Calu3 (cell line): ENCODE data around the gene ZNF787. TPM values are rescaled to one million over a fixed set of nuclear protein-coding genes. Genes with fewer than 3 reads are reported as not detected.
"Not testable (repeated sequence)": the region's sequence is repeated elsewhere in the genome, so short reads cannot be mapped to it uniquely, and the experiment has no call there.

Source experiments
- BruUV-seq: library from RNA; stranded (reverse); fragments of 400-500 nt; replicated peaks from 2 replicates; lab custom pipeline; 2021; lab: Mats Ljungman, UMichigan
- CTCF ChIA-PET: fragments of 300-600 bp; sonication (Branson Sonifier 250); formaldehyde crosslinking; loops from one replicate; lab custom pipeline; 2022; ENCODE audit warnings: antibody characterized with exemption; lab: Charles Lee
- DNase-seq: peaks from one replicate; pipeline ENCODE4 v3.0.0; 2022
- H3K27ac Mint-ChIP-seq: one replicate; pipeline ENCODE4 v1.8.0; 2022; ENCODE audit warnings: mixed read lengths; ENCODE audit not compliant: unreplicated experiment
- H3K27me3 Mint-ChIP-seq: one replicate; pipeline ENCODE4 v1.8.0; 2022; ENCODE audit warnings: mixed read lengths; ENCODE audit not compliant: unreplicated experiment
- H3K36me3 Mint-ChIP-seq: one replicate; pipeline ENCODE4 v1.8.0; 2022; ENCODE audit warnings: mild to moderate bottlenecking, moderate library complexity, mixed read lengths; ENCODE audit not compliant: insufficient read depth, unreplicated experiment
- H3K4me1 Mint-ChIP-seq: one replicate; pipeline ENCODE4 v1.8.0; 2022; ENCODE audit warnings: mild to moderate bottlenecking, low read depth, mixed read lengths; ENCODE audit not compliant: unreplicated experiment
- H3K4me3 Mint-ChIP-seq: one replicate; pipeline ENCODE4 v1.8.0; 2022; ENCODE audit warnings: mild to moderate bottlenecking, low read depth, moderate library complexity, mixed read lengths; ENCODE audit not compliant: unreplicated experiment
- H3K9me3 Mint-ChIP-seq: one replicate; pipeline ENCODE4 v1.8.0; 2022; ENCODE audit warnings: low read depth, mixed read lengths; ENCODE audit not compliant: unreplicated experiment
- CTCF ChIP-seq: fragments of 200-600 bp; IDR thresholded peaks from one replicate; pipeline ENCODE4 v1.8.0; 2022; ENCODE audit warnings: antibody characterized with exemption; ENCODE audit not compliant: unreplicated experiment
- intact Hi-C: fragments of 100-400 bp; cut with micrococcal nuclease; formaldehyde crosslinking; loops from one replicate; pipeline ENCODE4 v1.10.0; 2022; ENCODE audit not compliant: unreplicated experiment
- total RNA-seq: library from RNA; stranded (reverse); gene quantifications from 2 replicates; pipeline ENCODE4 v1.2.3, GENCODE V29; 2022

Gene ZNF787
- total RNA-seq, 1 experiment from 2014 or later = 68.5 TPM

GRCh38 chr19:56152644-56153043 lies 31.5 kb upstream of the ZNF787 start:
- Mint-ChIP-seq H3K36me3 (peaks cover 43% of the 10 kb centered on the region), H3K9me3 (no peaks in the 10 kb centered on the region), H3K4me3 (no peak overlapping the region), H3K27me3 (no peaks in the 10 kb centered on the region), H3K27ac (no peak overlapping the region), H3K4me1 (no peaks in the 10 kb centered on the region)
- intact Hi-C loops = no loop called here
- TF ChIP-seq CTCF = no peak
- no peak for DNase-seq
- BruUV-seq = no TSS peak
- CTCF ChIA-PET = interaction anchor here (0.6 to 1.2 kb wide), 2 partner anchors 10 to 11 kb away, joined by 3 to 4 read pairs; partner anchors contain the start of gene ZNF444

- H3K4me3 Mint-ChIP-seq = no peak overlapping the region
- TF ChIP-seq CTCF = no peak
- no peaks in the 10 kb centered on the region for H3K4me1 Mint-ChIP-seq
- no peaks in the 10 kb centered on the region for H3K27me3 Mint-ChIP-seq
- intact Hi-C loops = no loop called here
- CTCF ChIA-PET = no interaction called here
- H3K36me3 Mint-ChIP-seq = peaks cover 41% of the 10 kb centered on the region
- no TSS peak for BruUV-seq
- no peak for DNase-seq
- H3K9me3 Mint-ChIP-seq = no peaks in the 10 kb centered on the region
- no peak overlapping the region for H3K27ac Mint-ChIP-seq
Observed at GRCh38 chr19:56150358-56150757, 29.3 kb upstream of the ZNF787 start.

GRCh38 chr19:56149656-56150038 lies 28.6 kb upstream of the ZNF787 start:
- no peaks in the 10 kb centered on the region for H3K4me1 Mint-ChIP-seq
- intact Hi-C loops = no loop called here

GRCh38 chr19:56148955-56149655 lies 28.0 kb upstream of the ZNF787 start:
- H3K9me3 Mint-ChIP-seq = not testable (repeated sequence)

More at GRCh38 chr19:56149656-56150038, 28.6 kb upstream of the ZNF787 start:
- Mint-ChIP-seq H3K9me3 (no peaks in the 10 kb centered on the region), H3K27ac (no peak overlapping the region), H3K27me3 (no peaks in the 10 kb centered on the region), H3K36me3 (peaks cover 41% of the 10 kb centered on the region), H3K4me3 (no peak overlapping the region)
- BruUV-seq = no TSS peak
- CTCF ChIA-PET = no interaction called here
- DNase-seq = no peak
- TF ChIP-seq CTCF = no peak

GRCh38 chr19:56148096-56148495 lies 27.0 kb upstream of the ZNF787 start:
- no peak for DNase-seq
- intact Hi-C loops = no loop called here
- H3K4me3 Mint-ChIP-seq = no peak overlapping the region
- peaks cover 46% of the 10 kb centered on the region for H3K36me3 Mint-ChIP-seq
- H3K27me3 Mint-ChIP-seq = no peaks in the 10 kb centered on the region
- H3K27ac Mint-ChIP-seq = no peak overlapping the region
- H3K9me3 Mint-ChIP-seq = no peaks in the 10 kb centered on the region
- CTCF ChIA-PET = interaction anchor here (0.6 kb wide), 1 partner anchor 10 kb away, joined by 4 read pairs; no protein-coding TSS in a partner anchor
- no TSS peak for BruUV-seq
- no peak for TF ChIP-seq CTCF
- peaks cover 9% of the 10 kb centered on the region for H3K4me1 Mint-ChIP-seq

More at GRCh38 chr19:56148955-56149655, 28.0 kb upstream of the ZNF787 start:
- BruUV-seq, H3K27me3 Mint-ChIP-seq, H3K4me3 Mint-ChIP-seq, intact Hi-C loops, H3K4me1 Mint-ChIP-seq, DNase-seq, H3K27ac Mint-ChIP-seq: not testable (repeated sequence)
- H3K36me3 Mint-ChIP-seq = peaks cover 44% of the 10 kb centered on the region
- CTCF ChIA-PET = interaction anchor here (0.6 kb wide), 1 partner anchor 9 kb away, joined by 4 read pairs; no protein-coding TSS in a partner anchor
